Tongue (tissue), 2 donors: ENCODE measurements around the gene GNAT1. TPM values are rescaled to one million over a fixed set of nuclear protein-coding genes. Genes with fewer than 3 reads are reported as not detected.

Experiments used
- DNase-seq: peaks from one replicate; pipeline ENCODE4 v3.0.0-alpha.2; 2015
- total RNA-seq: library from RNA; depleted of rRNA; stranded (reverse); fragments of >200 nt; gene quantifications from one replicate; pipeline ENCODE4 v1.2.3, GENCODE V29; 2014

The GNAT1 gene
- total RNA-seq = not detected

- DNase-seq = no peak
Measured at GRCh38 chr3:50190936-50191660, at the start of gene GNAT1. Gene GNAT1 (plus strand): TSS chr3:50191610. CDS start chr3:50191726, 116 bp downstream.

GRCh38 chr3:50146316-50146901 is 45.0 kb upstream of the GNAT1 start:
- DNase-seq = no peak

GRCh38 chr3:50147016-50147415 is 44.4 kb upstream of the GNAT1 start:
- DNase-seq = no peak

GRCh38 chr3:50147447-50147846 is 44.0 kb upstream of the GNAT1 start:
- DNase-seq = no peak

GRCh38 chr3:50147861-50148260 is 43.5 kb upstream of the GNAT1 start:
- peak; percentile 87 for DNase-seq

- DNase-seq = no peak
Measured at GRCh38 chr3:50150404-50150750, 41.0 kb upstream of the GNAT1 start.

GRCh38 chr3:50150863-50151686 is 40.3 kb upstream of the GNAT1 start:
- peak; percentile 90 for DNase-seq

- no peak for DNase-seq
Measured at GRCh38 chr3:50151728-50152127, 39.7 kb upstream of the GNAT1 start.

GRCh38 chr3:50153782-50154475 is 37.5 kb upstream of the GNAT1 start:
- no peak for DNase-seq

GRCh38 chr3:50154476-50154839 is 37.0 kb upstream of the GNAT1 start:
- DNase-seq = no peak

- peak; percentile 84 for DNase-seq
Measured at GRCh38 chr3:50154840-50155490, 36.4 kb upstream of the GNAT1 start, which contains the start of gene SEMA3F. Gene SEMA3F (plus strand): TSS chr3:50155324. CDS start chr3:50159623, 4,299 bp downstream.

- DNase-seq = no peak
Measured at GRCh38 chr3:50155491-50155878, 35.9 kb upstream of the GNAT1 start.

GRCh38 chr3:50155891-50156290 is 35.5 kb upstream of the GNAT1 start:
- no peak for DNase-seq

- DNase-seq = peak; percentile 76
Measured at GRCh38 chr3:50156549-50157493, 34.6 kb upstream of the GNAT1 start.

GRCh38 chr3:50157827-50158529 is 33.4 kb upstream of the GNAT1 start:
- peak; percentile 55 for DNase-seq

- DNase-seq = no peak
Measured at GRCh38 chr3:50158530-50159146, 32.8 kb upstream of the GNAT1 start.

- DNase-seq = no peak
Measured at GRCh38 chr3:50160561-50160983, 30.8 kb upstream of the GNAT1 start.

GRCh38 chr3:50161320-50161719 is 30.1 kb upstream of the GNAT1 start:
- no peak for DNase-seq

- DNase-seq = no peak
Measured at GRCh38 chr3:50162034-50162883, 29.2 kb upstream of the GNAT1 start.
